ENCODE measurements around the gene CERK.

Gene CERK

GRCh38 chr22:46675479-46675878 is 62.6 kb downstream of the CERK start:
- no peak for DNase-seq

- DNase-seq = no peak
These were observed 63.1 kb downstream of the CERK start for GRCh38 chr22:46674906-46675305.

- DNase-seq = no peak
These were observed 63.7 kb downstream of the CERK start for GRCh38 chr22:46674367-46674781.

- DNase-seq = no peak
These were observed 64.3 kb downstream of the CERK start for GRCh38 chr22:46673662-46674236.

- DNase-seq = no peak
These were observed 64.8 kb downstream of the CERK start for GRCh38 chr22:46673205-46673604.

GRCh38 chr22:46672731-46673130 is 65.3 kb downstream of the CERK start:
- no peak for DNase-seq

- no peak for DNase-seq
These were observed 66.1 kb downstream of the CERK start for GRCh38 chr22:46671824-46672432.

- no peak for DNase-seq
These were observed 68.9 kb downstream of the CERK start for GRCh38 chr22:46669201-46669600.

- DNase-seq = no peak
These were observed 69.9 kb downstream of the CERK start for GRCh38 chr22:46668116-46668515.

GRCh38 chr22:46667245-46667623 is 70.8 kb downstream of the CERK start:
- no peak for DNase-seq

GRCh38 chr22:46666577-46667244 is 71.3 kb downstream of the CERK start:
- no peak for DNase-seq

- no peak for DNase-seq
These were observed 72.2 kb downstream of the CERK start for GRCh38 chr22:46665751-46666280.

GRCh38 chr22:46665151-46665695 is 72.8 kb downstream of the CERK start:
- DNase-seq = no peak

- no peak for DNase-seq
These were observed 73.7 kb downstream of the CERK start for GRCh38 chr22:46664301-46664855.

- no peak for DNase-seq
These were observed 74.5 kb downstream of the CERK start for GRCh38 chr22:46663436-46664100.

- DNase-seq = no peak
These were observed 75.1 kb downstream of the CERK start for GRCh38 chr22:46663001-46663400.

- no peak for DNase-seq
These were observed 75.8 kb downstream of the CERK start for GRCh38 chr22:46662226-46662625.

GRCh38 chr22:46661221-46661851 is 76.7 kb downstream of the CERK start:
- DNase-seq = peak; percentile 92

- DNase-seq = peak; percentile 67
These were observed 77.3 kb downstream of the CERK start for GRCh38 chr22:46660604-46661201.

GRCh38 chr22:46659791-46660186 is 78.3 kb downstream of the CERK start:
- DNase-seq = no peak

GRCh38 chr22:46659059-46659790 is 78.8 kb downstream of the CERK start:
- DNase-seq = no peak

Data from SHP77 treated with DMSO at 0.1 percent for 48 hours (cell line).